GM10248 (cell line): ENCODE results near the gene TRAF3.
"Not testable (repeated sequence)": the region's sequence is repeated elsewhere in the genome, so short reads cannot be mapped to it uniquely, and the experiment has no call there.

Source experiments
- CTCF ChIA-PET: fragments of 300-600 bp; sonication (Branson Sonifier 250); formaldehyde crosslinking; extraction: SDS; loops from one replicate; lab custom pipeline; 2021; ENCODE audit warnings: antibody characterized with exemption; lab: Yijun Ruan, JAX
- POLR2A ChIA-PET: fragments of 350-650 bp; sonication (Branson Sonifier 250); formaldehyde crosslinking; extraction: SDS; loops from one replicate; lab custom pipeline; 2020; ENCODE audit warnings: antibody characterized with exemption; lab: Yijun Ruan, JAX
- DNase-seq: peaks from one replicate; pipeline ENCODE4 v3.0.0; 2012; ENCODE audit errors: extremely low spot score
- CTCF ChIP-seq: IDR thresholded peaks from 2 replicates; pipeline ENCODE4 v1.5.1; 2012; ENCODE audit warnings: mild to moderate bottlenecking, low read depth; ENCODE audit errors: extremely low read depth, missing control alignments, control extremely low read depth

TRAF3 gene

GRCh38 chr14:102757646-102758045 is 19.6 kb upstream of the TRAF3 start:
- no peak for TF ChIP-seq CTCF
- no peak for DNase-seq
- CTCF ChIA-PET, result interaction anchor here (1.0 to 1.4 kb wide), 2 partner anchors 16 to 63 kb away, joined by 3 to 6 read pairs; no protein-coding TSS in a partner anchor
- POLR2A ChIA-PET, result no interaction called here

GRCh38 chr14:102758087-102758486 is 19.2 kb upstream of the TRAF3 start:
- CTCF ChIA-PET, result interaction anchor here (1.0 to 1.4 kb wide), 2 partner anchors 16 to 63 kb away, joined by 3 to 6 read pairs; no protein-coding TSS in a partner anchor
- no peak for DNase-seq
- POLR2A ChIA-PET, result no interaction called here
- TF ChIP-seq CTCF, result no peak

- CTCF ChIA-PET, result interaction anchor here (1.0 to 2.1 kb wide), 5 partner anchors 9 to 65 kb away, joined by 3 to 16 read pairs (median 8); no protein-coding TSS in a partner anchor
- no peak for TF ChIP-seq CTCF
- no peak for DNase-seq
- POLR2A ChIA-PET, result no interaction called here
These were observed 17.6 kb upstream of the TRAF3 start for GRCh38 chr14:102759456-102760187.

GRCh38 chr14:102760496-102761193 is 16.6 kb upstream of the TRAF3 start:
- POLR2A ChIA-PET, result no interaction called here
- DNase-seq, result no peak
- no peak for TF ChIP-seq CTCF
- CTCF ChIA-PET, result interaction anchor here (1.6 to 2.1 kb wide), 3 partner anchors 8 to 66 kb away, joined by 8 to 16 read pairs (median 10); no protein-coding TSS in a partner anchor

- ChIA-PET POLR2A (no interaction called here), CTCF (no interaction called here)
- DNase-seq, result no peak
- TF ChIP-seq CTCF, result no peak
These were observed 16.0 kb upstream of the TRAF3 start for GRCh38 chr14:102761206-102761605.

GRCh38 chr14:102764220-102764671 is 13.0 kb upstream of the TRAF3 start:
- ChIA-PET CTCF (interaction anchor here (1.5 to 1.9 kb wide), 2 partner anchors 10 to 70 kb away, joined by 9 to 15 read pairs; no protein-coding TSS in a partner anchor), POLR2A (interaction anchor here (0.5 to 1.1 kb wide), 3 partner anchors 10 to 236 kb away, joined by 3 to 6 read pairs (median 3); no protein-coding TSS in a partner anchor)
- TF ChIP-seq CTCF, result no peak
- peak; percentile 83 for DNase-seq

GRCh38 chr14:102765770-102766169 is 11.5 kb upstream of the TRAF3 start:
- CTCF ChIA-PET, result interaction anchor here (1.4 to 1.9 kb wide), 3 partner anchors 8 to 71 kb away, joined by 3 to 15 read pairs (median 9); no protein-coding TSS in a partner anchor
- POLR2A ChIA-PET, DNase-seq: not testable (repeated sequence)
